ENCODE results near the gene TP53INP2. TPM values are rescaled to one million over a fixed set of nuclear protein-coding genes. Genes with fewer than 3 reads are reported as not detected.

Gene TP53INP2
- total and polyA plus RNA-seq, 2 of the 8 experiments (the other 6 are each of a cell fraction or from before 2014, with no cell fraction given): 2.4 to 4.8 TPM

- Histone ChIP-seq H3K23ac (ENCODE audit: insufficient read length) (no peak overlapping the region), H3K27ac (ENCODE audit: low read depth, low read length) (no peak overlapping the region), H4K5ac (ENCODE audit: insufficient read length, low read depth, low read length) (no peak overlapping the region), H3K9ac (replicated peaks in 1 of 4; ENCODE audit: extremely low read depth in 1 of 4, low read depth in 3 of 4, low read length in 3 of 4) (no peak overlapping the region), H3K4me3 (ENCODE audit: extremely low read depth in 1 of 4, insufficient read depth in 2 of 4, low read depth in 3 of 4, low read length in 4 of 4) (no peak overlapping the region), H4K91ac (replicated peaks; ENCODE audit: insufficient read length, low read length) (no peak overlapping the region), H3K4ac (replicated peaks; ENCODE audit: insufficient read length, low read depth, low read length) (no peak overlapping the region), H2AFZ (ENCODE audit: low read length) (no peak overlapping the region), H3K79me2 (ENCODE audit: control insufficient read depth in 1 of 2, insufficient read depth in 2 of 2, low read length in 2 of 2) (no peaks in the 10 kb centered on the region), H2AK5ac (ENCODE audit: low read depth, low read length) (no peak overlapping the region), H3K27me3 (replicated peaks in 1 of 4; ENCODE audit: control insufficient read depth in 3 of 4, extremely low read depth in 1 of 4, insufficient read depth in 3 of 4, low read length in 3 of 4) (no peaks in the 10 kb centered on the region), H3K9me3 (ENCODE audit: insufficient read depth in 2 of 2, low read depth in 1 of 2, low read length in 1 of 2) (no peaks in the 10 kb centered on the region), H4K20me1 (replicated peaks in 1 of 2; ENCODE audit: control insufficient read depth in 1 of 2, insufficient read depth in 2 of 2, low read length in 2 of 2) (no peaks in the 10 kb centered on the region), H3K18ac (ENCODE audit: extremely low read depth, low read length) (no peak overlapping the region), H2BK5ac (ENCODE audit: low read depth, low read length) (no peak overlapping the region), H4K8ac (ENCODE audit: extremely low read depth, insufficient read depth, low read length) (no peak overlapping the region), H2BK12ac (ENCODE audit: low read depth, low read length) (no peak overlapping the region), H3K23me2 (ENCODE audit: low read depth, low read length) (no peaks in the 10 kb centered on the region), H2BK15ac (ENCODE audit: low read length) (no peak overlapping the region), H3K36me3 (ENCODE audit: control insufficient read depth in 2 of 4, insufficient read depth in 4 of 4, low read length in 3 of 4) (no peaks in the 10 kb centered on the region), H3K56ac (replicated peaks; ENCODE audit: insufficient read length, low read depth, low read length) (no peak overlapping the region), H3K79me1 (ENCODE audit: low read depth, low read length) (no peaks in the 10 kb centered on the region), H3K4me1 (replicated peaks in 1 of 4; ENCODE audit: control insufficient read depth in 3 of 4, insufficient read depth in 4 of 4, low read length in 3 of 4) (no peaks in the 10 kb centered on the region), H2BK20ac (ENCODE audit: low read length) (no peak overlapping the region), H3K4me2 (ENCODE audit: insufficient read depth in 1 of 2, low read depth in 2 of 2, low read length in 2 of 2) (no peak overlapping the region), H2BK120ac (replicated peaks; ENCODE audit: low read depth, low read length) (no peak overlapping the region), H3K14ac (ENCODE audit: insufficient read length) (no peak overlapping the region)
- WGBS, 2 experiments (ENCODE audit: extremely low coverage in 1 of 2, insufficient coverage in 1 of 2, insufficient read length in 1 of 2, insufficient replicate concordance in 2 of 2, low coverage in 1 of 2, low lambda C conversion rate in 2 of 2, missing lambda C conversion rate in 1 of 2): 88% methylated on average over 4 of the region's 4 CpGs; no CpG with 5 or more reads in 1 of the 2 experiments
- CTCF ChIA-PET (ENCODE audit: partially characterized antibody): interaction anchor here (1.6 kb wide), 1 partner anchor 15 kb away, joined by 4 read pairs; no protein-coding TSS in a partner anchor
- no peak for TF ChIP-seq JUND (IDR thresholded peaks at IDR 0.05; ENCODE audit: low read length)
- TF ChIP-seq USF2 (IDR thresholded peaks at IDR 0.05; ENCODE audit: low read length): no peak
- TF ChIP-seq KDM1A (IDR thresholded peaks at IDR 0.05; ENCODE audit: borderline replicate concordance, low read length): no peak
- TF ChIP-seq EP300 (IDR thresholded peaks at IDR 0.05; ENCODE audit: borderline replicate concordance in 1 of 2, low read depth in 2 of 2, low read length in 2 of 2): no peak
- TF ChIP-seq EGR1 (IDR thresholded peaks at IDR 0.05; ENCODE audit: borderline replicate concordance, low read depth, low read length): no peak
- TF ChIP-seq BCL11A (IDR thresholded peaks at IDR 0.05; ENCODE audit: low read depth in 2 of 2, low read length in 2 of 2): no peak
- FAIRE-seq: no peak
- POLR2A ChIA-PET (ENCODE audit: partially characterized antibody): no interaction called here
- no peak for DNase-seq (ENCODE audit: low read depth in 1 of 2, low spot score in 2 of 2)
Observed at GRCh38 chr20:34693414-34693813, 10.7 kb upstream of the TP53INP2 start.
